Activated T-cell treated with anti-CD3 and anti-CD28 coated beads for 4 hours (primary cell): ENCODE data around the gene CEP112.

ENCODE experiments used
- DNase-seq: peaks from one replicate; pipeline ENCODE4 v3.0.0-alpha.2; 2020

The CEP112 gene

DNA sequence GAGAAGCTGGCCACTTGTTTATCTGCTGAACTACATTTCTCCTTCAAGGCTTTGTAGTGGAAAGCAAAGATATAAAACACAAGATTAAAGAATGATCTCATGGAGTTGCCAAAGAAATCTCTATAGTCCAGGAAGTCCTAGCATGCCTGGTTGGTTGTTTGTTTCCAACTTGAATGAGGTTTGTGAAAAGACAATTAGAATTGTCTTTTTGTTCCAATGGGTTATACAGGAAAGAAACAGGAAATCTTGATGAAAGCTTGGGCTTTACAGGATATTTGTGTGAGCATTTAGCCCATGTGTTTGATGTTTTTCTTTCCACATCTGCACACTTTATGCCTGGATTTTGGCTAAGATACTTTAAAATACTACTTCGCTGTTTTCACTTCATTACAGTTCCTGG, 273.4 kb downstream of the CEP112 start:
- no peak for DNase-seq

DNA sequence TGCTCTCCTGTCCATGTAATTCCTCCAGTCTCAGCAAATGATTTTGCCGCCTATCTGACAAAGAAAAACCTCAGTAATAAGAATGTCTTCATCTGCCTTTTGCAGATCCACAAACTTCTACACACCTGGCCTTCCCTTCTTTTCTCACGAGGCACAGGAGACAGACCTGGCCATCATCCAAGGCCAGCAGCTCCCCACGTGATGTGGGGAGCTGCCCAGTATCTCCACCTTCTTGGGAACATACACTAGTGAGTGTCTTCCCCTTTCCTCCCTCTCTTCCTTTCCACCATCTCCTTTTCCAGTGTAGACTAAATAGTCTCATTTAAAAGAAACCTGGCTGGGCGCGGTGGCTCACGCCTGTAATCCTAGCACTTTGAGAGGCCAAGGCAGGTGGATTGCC, 274.4 kb downstream of the CEP112 start:
- no peak for DNase-seq

DNA sequence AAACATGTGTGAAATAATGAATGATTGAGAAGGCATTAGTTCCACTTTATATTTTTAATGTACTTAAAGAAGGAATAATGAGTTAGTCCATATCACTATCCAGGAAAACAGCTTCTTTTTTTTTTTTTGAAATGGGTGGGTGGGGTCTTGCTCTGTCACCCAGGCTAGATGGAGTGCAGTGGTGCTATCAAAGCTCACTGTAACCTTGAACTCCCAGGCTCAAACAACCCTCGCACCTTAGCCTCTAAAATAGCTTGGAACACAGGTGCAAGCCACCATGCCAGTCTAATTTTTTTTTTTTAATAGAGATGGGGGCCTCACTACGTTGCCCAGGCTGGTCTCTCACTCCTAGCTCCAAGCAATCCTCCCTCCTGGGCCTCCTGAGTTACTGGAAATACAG, 275.5 kb downstream of the CEP112 start:
- no peak for DNase-seq

DNA sequence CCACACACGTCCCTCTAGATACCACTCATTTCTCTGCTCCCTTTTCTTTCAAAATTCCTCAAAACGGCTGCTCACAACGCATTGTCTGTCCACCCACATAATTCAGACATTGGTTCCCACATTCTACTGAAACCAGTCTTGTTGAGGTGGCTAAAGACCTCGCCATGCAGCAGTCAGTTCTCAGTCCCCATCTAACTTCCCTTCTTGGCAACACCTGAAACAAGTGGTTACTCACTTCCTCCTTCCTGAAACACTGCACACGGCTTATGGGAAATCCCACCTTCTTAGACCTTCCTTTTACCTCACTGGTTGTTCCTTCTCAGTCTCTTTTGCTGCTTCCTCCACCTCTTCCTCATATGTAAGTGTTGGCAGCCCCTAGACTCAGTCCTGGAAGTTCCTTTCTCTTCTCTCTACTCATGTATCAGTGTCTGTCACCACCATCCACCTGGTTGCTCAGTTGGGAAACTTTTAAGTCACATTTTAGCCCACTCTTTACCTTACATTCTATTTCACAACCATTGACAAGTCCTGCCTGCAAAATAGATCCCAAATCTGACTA, 277.1 kb downstream of the CEP112 start:
- DNase-seq: no peak

DNA sequence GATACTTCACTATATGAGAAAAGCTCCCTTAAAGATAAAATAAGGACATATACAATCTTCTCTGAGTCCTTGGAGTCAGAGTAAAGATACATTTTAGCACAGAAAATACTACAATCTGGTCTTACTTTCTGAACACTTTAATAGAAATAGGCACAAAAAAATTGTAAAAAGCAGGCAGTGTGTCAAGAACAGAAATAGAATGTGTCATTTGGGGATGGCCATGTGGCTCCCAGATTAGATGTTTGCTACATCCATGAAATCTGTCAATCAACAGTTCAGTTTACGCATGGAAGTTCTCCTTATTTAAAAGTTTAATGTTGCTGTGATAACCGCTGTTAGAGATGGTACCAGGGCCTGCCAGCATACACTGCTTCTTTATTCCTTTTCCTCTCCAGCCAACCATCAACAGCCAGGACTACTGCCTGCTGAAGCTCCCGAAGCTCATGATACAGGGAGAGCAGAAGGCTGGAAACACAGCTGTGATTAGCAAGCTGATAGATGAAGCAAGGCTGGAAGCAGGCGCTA, 278.5 kb downstream of the CEP112 start:
- no peak for DNase-seq

DNA sequence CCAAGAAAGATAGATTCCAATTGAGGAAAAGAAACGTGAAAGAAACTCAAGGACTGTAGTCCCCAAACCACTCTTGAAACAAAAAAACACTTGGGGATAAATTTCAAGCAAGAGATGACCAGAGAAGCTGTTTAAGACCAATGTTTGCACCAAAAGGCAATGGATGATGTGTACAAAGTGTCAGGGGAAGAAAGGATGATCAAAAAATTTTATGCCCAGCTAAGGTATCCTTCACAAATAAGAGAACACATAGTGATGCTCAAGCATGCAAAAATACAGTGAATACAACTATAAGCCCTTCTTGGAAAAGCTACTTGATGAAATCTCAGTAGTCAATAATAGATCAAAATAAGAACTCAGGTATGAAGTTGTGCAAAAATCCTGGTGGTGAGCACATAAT, 281.1 kb downstream of the CEP112 start:
- no peak for DNase-seq

DNA sequence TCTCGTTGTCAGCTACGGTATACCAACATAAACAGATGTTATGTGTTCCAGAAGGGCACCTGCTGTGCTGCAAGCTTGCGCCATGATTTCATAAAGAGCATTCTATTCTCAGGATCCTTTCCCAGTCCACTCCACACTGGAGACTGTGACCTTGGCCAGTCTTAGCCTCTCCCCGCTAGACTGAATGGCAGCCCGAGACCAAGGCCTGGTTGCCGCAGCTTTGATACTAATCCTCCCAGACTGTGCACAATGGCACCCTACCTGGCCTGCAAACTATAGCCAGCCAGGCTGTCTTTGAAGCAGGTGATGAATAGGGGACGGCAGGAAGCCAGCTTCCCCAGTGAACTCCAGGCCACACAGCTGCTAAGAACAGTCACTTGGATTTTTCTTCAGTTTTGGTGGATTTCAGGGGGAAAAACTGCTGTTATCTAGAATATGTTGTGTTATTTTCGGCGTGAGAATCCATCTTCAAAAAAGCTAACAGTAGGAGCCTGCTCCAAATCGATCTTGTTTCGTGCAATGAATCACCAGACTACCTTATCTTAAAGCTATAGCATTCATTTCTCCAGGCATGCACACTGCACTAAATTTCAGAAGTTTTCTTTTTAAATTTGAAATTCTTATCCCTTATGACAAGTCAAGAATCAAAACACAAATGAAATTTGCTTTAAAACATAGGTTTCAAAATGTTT, 289.0 kb downstream of the CEP112 start:
- no peak for DNase-seq

DNA sequence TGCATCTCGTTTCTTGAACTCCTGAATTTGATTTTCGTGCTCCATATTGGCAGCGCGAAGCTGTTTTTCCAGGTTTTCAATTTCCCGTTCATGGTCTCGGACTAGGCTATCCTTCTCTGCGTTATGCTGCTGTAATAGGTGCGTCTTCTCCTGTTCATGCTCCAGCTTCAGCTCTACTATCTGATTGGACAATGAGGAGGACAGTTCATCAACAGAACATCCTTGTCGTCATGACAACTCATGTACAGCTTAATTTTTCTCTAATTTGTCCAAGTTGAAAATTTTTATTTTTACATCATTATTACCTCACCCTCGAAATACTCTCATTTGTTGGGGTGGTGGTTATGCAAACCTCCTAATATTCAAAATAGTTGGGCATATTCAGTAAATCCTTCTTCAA, 289.8 kb downstream of the CEP112 start:
- DNase-seq: no peak

DNA sequence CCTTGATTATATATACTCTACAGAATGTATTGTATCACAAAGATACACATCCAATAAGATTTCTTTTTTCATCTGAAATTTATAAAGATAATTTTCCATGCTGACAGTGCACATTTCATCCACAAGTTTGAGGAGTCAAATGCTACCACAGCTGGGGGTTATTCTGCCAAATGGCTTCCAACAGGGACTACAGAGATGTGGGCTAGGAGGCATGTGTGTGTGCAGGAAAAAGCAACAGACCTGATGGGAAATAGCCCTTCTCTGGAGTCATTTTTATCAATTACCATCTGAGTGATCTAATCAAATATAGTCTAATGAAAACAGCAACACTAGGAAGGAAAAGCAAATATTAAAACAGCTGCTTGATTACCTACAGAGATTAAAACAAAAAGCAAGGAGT, 290.5 kb downstream of the CEP112 start:
- no peak for DNase-seq

DNA sequence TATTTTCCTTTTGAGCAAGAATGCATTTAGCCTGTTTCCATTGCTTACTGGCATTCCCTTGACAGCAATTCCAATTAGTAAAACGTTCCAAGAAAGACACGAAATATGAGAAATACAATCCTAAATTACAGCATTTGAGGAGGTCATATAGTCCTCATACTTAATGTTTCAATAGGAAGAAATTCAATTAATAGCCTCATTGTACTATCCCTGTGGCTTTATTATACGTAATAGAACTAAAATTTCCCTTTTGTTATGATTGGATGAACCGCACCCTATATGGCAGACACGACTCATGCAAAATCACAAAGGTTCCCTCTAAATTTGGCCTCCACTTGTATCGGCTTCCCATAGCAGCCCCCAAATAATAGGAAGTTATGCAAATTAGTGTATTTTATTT, 291.7 kb downstream of the CEP112 start:
- no peak for DNase-seq

DNA sequence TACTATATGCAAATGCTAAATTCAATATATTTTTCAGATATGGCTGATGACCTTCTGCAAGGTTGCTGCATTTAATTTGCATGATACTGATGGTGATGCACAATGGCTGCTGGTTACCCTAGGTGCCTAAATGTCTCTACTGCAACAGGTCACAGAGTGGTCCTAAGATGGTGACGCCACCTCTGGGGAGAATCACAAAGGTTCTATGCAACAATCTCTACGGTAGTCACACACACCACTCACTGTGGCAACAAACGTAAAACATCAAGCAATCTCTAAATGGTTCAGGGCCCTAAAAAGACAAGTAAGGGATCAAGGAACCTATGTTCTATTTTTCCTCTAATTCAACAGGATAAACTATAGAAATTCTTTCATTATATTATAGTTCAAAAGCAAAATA, 293.3 kb downstream of the CEP112 start:
- no peak for DNase-seq

DNA sequence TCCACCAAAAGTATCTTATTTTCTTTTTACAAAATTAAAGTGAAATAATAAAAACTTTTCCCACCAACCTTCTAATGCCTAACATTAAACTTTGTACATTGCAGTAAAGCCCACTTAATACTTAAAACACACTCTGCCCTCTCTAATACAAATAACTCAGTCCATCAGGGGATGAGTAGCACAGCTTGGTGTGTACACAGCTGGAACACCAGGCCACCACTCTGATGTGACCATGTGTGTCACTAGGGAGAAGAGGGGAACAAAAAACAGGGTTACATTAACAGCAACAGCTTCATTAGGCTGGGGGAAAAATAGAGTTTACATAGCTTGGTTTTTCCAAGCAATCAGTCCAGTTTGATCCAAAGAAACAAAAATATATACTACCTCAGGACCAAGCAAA, 295.0 kb downstream of the CEP112 start:
- DNase-seq: no peak

DNA sequence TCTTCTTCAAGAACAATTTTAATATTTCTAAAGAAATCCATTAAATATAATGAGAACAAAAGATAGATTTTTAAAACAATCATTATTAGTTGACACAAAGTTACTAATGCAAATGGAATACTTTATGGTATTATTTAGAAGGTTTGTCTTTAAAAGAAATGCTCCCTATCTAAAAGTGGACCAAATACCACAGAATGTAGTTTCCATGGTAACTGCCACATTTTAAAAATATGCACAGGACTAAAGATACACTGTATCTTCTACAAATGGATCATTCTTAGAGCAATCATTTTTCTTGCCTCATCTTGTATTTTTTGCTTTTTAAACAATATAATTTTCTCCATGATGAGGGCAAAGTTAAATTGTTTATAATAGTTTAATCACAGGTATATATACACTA, 296.0 kb downstream of the CEP112 start:
- no peak for DNase-seq

DNA sequence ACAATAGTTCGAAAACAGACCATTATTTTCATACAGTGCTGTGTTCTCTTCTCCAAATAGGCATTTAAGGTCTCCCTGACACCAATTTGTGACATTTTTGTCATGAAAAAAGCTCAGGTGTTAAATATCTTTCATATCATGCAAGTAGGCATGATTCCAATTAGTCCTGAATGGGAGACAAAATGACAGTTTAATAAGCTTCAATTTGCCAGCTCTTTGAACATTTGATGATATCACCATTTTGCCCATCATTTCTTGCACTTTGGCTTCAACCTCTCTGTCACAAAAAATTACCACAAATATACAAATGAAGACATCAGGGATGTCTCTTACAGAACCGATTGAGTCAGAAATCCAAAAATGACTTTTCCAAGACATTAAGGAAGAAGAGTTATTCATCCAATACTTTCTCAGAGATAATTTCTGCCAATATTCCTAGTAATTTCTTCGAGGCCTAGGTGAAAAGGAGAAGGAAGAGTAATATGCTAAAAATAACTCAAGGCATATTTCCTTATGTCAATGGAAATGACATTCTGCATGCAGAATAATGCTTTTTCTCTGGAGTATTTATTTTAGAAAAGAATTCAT, 298.1 kb downstream of the CEP112 start:
- no peak for DNase-seq

DNA sequence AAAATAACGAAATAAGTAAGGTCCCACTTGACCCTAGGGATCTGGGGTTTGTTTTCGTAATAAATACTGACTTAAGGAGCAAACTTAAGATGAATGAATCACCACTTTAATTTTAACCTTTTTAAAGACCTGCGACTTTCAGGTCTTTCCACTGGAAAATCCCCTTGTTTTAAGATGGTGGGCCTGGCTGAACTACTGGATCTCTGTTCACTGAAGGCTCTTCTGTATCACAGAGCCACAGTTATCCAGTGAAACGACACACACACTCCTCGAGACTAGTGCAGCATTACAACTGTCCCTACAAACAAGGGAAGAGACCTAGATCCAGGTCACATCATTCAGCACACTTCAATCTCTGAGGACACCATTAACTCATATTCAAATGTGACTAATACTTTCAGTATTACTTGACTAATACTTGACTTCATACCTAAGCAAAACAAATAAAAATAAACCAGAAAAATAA, 299.0 kb downstream of the CEP112 start:
- no peak for DNase-seq

DNA sequence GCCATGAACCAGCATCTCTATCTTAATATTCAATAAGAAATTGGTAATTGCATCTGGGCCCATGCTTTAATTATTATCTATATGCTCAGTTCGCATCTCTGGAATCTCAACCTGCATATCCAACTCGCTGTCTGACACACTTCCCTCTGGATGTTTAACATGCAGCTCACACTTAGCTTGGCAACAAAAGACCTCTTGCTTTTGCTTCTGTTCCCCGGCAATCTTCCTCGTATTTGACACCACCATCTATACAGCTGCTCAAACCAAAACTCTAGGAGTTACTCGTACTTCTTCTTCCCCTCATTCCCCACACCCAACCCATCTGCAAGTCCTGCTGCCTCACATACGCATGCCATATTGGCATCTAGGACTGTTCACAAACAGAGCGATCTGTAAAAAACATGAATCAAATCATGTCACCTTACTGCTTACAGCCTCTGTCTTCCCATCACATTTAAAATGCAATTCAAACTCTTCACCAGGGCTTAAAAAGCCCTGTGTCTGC, 300.6 kb downstream of the CEP112 start:
- DNase-seq: no peak

DNA sequence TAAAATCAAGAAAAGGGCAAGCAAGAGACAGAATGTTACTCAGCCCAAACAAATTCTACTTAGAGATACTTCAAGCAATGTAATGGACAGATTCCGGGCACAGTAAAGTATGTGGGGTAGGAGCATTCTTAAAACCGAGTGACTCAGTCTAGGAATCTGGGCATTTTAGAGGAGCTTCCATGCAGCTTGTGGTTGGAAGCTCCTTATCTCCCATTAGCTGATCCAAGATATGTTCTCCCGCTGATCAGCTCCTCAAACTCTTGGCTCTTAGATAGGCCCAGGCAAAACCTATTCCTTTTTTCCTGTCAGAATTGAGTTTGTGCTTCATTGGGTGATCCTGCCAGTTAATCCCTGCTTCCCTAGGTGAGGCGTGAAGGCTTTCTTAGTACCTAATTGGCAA, 303.3 kb downstream of the CEP112 start:
- no peak for DNase-seq

DNA sequence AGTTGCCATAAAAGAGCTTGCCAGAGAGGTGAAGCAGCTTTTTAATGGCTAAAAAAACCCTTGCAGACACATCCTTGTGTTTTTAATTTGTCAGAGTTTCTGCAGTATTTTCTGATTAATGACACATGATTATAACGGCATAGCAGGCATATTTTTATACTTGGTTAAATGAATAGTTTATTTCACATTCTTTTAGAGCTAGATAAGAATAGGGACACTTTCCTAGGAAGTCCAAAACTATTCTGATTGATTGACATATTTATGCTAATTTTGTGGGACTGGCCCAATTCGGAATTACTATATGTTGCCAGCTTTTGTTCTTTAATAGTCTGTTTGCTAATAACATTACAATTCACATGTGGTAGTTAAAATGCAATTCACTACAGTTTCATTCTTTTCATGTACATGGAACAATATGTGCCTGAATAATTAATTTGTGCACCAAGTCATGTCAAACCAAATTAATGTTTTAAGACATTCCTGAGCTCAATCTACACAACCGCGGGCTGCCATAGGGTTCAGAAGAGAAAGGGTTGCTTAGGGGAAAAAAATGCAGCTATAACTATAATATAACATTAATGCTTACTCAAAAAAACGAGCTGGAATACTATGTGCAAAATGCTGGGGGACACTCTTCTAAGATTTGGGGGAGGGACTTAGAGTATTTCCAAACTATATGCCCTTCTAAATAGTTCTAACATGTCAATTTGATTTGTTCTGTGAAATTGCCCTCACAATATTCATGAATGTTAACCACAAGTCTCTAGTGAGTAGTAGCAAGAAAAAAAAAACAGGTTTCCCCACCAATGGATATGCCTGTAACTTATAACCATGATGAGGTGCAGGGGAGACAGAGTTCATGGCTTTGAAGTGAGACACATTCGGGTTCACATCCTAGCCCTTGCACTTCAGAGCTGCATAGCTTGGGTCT, 305.4 kb downstream of the CEP112 start:
- no peak for DNase-seq

DNA sequence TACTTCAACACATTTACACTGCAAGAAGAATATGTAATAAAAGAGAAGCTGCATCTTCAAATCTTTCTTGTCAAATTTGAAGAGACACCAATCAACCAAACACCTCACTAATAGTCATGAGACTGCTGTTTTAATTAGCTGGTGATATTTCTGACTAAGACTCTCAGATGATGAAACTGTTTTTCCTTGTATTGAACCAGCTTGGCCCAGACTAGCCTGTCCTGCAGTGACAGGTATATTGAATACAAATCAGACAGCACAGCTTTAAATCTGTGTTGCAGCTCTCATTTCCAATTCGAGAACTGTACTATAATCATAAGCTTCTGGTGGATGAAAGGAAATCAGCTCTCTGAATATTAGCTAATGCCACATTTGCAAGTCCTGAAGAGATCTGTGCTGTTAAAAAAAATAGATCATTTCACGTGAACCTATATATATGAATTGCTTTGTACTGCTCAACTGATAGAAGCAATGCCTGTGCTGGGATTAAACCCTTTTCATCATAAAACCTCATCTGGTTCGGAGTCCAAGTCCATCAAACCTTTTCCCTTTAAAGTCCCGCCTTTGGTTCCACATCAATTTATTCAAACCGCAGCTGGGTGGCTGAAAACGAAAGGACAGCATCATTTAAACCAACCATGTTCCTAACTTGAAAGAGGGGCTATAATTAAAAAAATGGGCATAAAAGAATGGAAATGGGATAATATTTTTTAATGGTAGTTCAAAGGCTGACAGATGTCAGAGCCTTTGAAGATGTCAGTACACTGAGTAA, 306.2 kb downstream of the CEP112 start:
- DNase-seq: no peak

DNA sequence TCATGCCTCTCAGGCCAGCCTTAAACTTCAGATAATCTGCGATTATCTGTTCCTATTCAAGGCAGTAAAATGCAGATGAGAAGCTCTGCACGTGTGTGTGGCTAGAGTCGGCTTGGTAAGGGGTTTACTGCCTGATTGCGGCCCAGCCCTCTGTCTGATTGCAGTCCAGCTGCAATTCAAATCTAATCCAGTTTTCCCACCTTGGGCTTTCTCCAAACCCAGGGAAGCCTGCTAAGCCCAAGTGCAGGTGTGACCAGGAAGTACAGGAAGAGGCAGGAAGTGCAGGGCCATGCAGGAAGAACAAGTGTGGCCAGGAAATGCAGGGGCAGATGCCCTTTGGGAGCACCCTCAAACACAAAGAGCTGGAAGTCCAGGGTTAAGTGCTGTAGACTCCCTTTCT, 314.9 kb downstream of the CEP112 start:
- DNase-seq: no peak

DNA sequence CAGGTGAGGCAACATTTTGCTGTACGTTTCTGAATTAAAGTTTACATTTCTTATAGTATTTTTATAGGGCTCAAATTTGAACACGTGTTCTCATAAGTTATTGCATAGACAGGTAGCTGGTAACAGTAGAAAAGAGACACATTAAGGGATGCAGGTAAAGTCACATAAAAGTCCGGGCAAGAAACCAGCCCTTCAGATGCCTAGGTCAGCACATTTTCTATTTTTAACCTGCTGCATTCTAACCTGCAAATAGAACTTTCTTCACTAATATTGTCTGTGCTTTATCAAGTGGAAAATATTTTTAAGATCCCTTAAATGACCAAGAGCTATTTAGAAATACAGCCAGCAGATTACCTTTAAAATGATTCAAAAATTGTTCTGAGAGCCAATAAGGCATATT, 323.1 kb downstream of the CEP112 start:
- DNase-seq: no peak

DNA sequence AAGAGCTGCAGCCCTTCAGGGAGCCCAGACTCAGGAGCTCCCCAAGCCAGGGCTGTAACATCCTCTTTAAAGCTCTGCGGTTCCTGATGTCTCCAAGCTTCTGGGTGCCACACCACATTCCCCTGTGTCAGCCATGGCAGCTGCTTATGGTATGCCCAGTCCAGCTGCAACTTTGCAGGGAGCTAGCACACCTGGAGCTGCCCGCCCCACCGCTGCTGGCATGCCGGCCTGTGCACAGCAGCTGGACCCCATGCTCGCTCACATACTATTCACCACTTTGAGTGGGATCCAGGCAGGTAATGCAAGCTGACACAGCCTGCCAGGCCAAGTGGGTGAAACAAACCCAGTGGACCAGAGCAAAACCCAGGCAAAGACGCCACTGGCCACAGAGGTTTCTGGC, 324.9 kb downstream of the CEP112 start:
- DNase-seq: no peak
